Measurements from ENCODE around the gene FIG4.
"Not testable (repeated sequence)": the region's sequence is repeated elsewhere in the genome, so short reads cannot be mapped to it uniquely, and the experiment has no call there.

The FIG4 gene

DNA sequence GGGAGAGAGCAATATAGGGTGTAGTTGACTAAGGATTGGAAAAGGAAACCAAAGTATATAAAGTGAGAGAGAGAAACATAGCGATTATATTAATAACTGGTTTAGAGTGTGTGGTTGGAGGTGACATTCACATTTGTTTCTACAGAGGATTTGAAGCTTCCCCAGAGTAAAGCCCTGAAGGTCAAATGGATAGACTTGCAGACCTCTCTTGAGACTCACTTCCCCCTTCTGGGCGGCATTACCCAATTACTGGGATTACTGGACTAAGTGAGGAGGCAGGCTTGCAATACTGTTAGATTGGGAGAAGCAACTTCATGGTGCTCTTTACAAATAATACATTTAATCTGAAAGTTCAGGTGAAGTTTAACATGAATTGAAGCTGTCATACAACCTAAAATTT is 10.7 kb downstream of the FIG4 start:
- DNase-seq = no peak

DNA sequence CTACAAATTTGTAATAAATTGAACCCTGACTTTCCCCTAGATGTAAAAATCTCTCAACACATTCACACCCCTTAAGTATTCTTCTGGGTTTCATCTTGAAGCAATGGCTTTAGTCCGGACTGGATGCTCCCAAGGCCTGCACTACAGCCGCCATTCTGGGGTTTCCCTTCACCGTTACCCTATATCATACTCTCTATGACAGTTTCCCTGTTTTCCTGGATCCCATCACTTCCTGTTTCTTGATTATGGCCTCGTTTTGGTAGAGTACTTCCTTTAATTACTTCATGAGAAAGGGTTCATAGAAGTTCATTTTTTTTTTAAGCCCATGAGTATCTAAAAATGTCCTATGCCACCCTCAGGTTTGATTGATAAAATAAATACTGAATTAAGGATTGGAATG is 11.7 kb downstream of the FIG4 start:
- DNase-seq = no peak

DNA sequence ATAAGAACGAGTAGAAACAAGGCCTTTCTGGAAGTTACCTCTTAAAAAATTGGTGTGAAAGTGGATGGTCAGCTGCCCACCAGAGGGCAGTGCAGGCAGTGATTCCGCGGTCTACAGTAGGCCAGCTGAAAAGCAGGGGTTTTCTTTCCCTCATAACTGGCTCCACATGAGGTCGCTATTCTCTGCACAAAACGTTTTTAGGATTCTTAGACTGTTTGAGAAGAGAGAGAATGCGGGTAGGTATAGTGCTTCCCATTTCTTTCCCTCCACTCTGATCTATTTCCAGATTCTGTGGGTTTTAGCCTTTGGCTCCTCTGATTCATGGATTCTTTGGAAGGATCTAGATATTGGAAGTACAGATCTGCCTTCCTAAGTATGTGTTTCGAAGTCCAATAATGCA is 14.2 kb downstream of the FIG4 start:
- peak in 49 of 56 donors; percentile 17 to 89 (median 60) for DNase-seq

GRCh38 chr6:109706513-109706912 is 15.4 kb downstream of the FIG4 start:
- no peak for DNase-seq

- DNase-seq = not testable (repeated sequence)
These were observed 17.0 kb downstream of the FIG4 start for GRCh38 chr6:109708099-109708498.

DNA sequence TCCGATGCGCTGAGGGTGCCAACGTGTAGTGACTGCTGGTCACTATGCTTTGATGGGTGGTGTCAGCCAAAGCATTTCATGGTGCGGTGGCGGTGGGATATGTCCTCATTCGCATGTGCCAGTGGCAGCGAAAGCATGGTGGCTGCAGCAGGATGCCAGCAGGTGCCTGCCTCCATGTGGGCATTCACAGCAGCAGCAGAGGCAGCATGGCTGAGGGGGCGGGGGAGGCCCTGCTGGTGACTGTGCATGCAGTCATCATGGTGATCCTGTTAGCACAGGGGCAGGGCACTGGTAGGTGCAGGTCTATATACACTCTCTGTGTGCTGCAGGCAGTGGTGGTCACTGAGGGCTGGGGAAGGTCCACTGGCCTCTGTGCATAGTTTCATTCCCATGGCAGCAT is 22.0 kb downstream of the FIG4 start:
- no peak for DNase-seq

GRCh38 chr6:109714166-109714565 is 23.1 kb downstream of the FIG4 start:
- DNase-seq = no peak

- no peak for DNase-seq
These were observed 23.5 kb downstream of the FIG4 start for GRCh38 chr6:109714611-109715010.

DNA sequence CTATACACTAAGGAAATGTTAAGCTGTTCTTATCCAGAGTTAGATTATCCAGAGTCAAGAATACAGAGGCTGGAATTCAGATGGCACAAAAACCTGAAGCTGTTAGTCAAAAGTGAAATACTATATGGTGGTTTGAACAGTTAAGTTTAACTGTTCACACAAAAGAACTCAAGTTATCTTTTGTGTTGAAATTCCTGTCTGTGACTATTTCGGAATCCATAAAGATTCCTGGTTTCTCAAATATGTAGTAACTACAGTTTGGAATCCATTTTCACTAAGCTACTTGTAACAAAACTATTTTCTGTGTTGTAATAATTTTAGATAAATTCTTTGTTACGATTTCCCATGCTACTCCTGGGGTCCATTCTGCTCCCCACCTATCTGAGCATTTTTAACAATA is 24.5 kb downstream of the FIG4 start:
- DNase-seq = no peak

GRCh38 chr6:109717971-109718370 is 26.9 kb downstream of the FIG4 start:
- no peak for DNase-seq

GRCh38 chr6:109718991-109719390 is 27.9 kb downstream of the FIG4 start:
- no peak for DNase-seq

- no peak for DNase-seq
These were observed 29.2 kb downstream of the FIG4 start for GRCh38 chr6:109720311-109720710.

GRCh38 chr6:109722011-109722410 is 30.9 kb downstream of the FIG4 start:
- no peak for DNase-seq

- DNase-seq = no peak
These were observed 31.6 kb downstream of the FIG4 start for GRCh38 chr6:109722564-109723254.

GRCh38 chr6:109725250-109725649 is 34.2 kb downstream of the FIG4 start:
- not testable (repeated sequence) for DNase-seq

DNA sequence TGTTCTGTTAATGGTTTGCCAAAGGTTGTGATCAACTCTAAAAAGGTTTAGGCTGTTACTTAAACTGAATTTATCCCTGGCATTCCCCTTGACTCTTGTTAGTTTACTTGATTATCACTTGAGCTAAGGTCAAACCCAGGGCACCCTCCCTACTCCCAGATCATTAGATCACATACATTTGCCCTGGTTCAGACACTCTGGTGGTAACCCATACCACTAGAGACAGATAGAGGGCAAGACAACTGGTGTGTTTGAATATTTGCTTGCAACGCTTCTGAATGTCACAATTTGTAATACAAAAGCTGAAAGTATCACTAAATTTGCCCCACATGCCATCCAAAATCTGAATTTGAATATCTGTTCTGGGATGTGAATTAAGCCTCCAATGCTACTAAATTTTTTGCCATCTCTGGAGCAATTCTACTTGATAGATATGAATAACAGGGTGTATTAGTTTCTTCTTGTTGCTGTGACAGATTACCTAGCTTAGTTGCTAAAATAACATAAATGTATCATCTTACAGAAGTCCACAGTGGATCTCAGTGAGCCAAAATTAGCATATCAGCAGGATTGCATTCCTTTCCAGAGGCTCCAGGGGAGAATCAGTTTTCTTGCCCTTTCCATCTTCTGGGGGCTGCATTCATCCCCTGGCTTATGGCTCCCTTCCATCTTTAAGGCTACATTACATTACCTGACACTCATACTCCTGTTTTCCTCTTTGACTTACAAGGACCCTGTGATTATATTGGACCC is 45.4 kb downstream of the FIG4 start:
- DNase-seq = no peak

DNA sequence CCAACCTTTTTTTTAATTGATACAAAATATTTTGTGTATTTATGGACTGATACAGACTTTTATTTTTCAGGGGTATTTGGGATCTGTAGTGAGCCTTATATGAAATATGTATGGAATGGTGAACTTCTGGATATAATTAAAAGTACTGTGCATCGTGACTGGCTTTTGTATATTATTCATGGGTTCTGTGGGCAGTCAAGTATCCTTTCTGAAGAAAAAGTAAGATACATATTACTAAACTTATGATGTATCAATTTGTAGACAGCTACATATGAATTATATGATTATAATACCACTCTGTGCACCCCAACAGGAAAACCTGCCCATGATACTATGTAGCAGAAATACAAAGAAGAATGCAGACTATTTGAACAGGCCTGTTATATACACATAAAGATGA is 47.2 kb downstream of the FIG4 start:
- no peak for DNase-seq

GRCh38 chr6:109738667-109739066 is 47.6 kb downstream of the FIG4 start:
- DNase-seq = no peak

GRCh38 chr6:109739686-109740085 is 48.6 kb downstream of the FIG4 start:
- DNase-seq = no peak

DNA sequence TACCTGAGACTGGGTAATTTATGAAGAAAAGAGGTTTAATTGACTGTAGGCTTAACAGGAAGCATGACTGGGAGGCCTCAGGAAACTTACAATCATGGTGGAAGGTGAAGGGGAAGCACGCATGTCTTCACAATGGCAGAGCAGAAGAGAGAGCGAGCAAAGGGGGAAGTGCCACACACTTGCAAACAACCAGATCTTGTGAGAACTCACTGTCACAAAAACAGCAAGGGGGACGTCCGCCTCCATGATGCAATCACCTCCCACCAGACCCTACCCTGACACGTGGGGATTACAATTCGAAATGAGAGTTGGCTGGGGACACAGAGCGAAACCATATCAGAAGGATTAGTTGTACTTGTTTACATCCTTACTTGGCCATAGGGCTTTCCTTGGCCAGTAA is 49.7 kb downstream of the FIG4 start:
- no peak for DNase-seq

- DNase-seq = no peak
These were observed 52.6 kb downstream of the FIG4 start for GRCh38 chr6:109743739-109744138.

DNA sequence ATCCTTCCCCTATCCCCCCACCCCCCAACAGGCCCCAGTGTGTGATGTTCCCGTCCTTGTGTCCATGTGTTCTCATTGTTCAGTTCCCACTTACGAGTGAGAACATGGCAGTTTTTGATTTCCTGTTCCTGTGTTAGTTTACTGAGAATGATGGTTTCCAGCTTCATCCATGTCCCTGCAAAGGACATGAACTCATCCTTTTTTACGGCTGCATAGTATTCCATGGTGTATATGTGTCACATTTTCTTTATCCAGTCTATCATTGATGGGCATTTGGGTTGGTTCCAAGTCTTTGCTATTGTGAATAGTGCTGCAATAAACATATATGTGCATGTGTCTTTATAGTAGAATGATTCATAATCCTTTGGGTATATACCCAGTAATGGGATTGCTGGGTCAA is 53.7 kb downstream of the FIG4 start:
- not testable (repeated sequence) for DNase-seq

GRCh38 chr6:109747221-109747620 is 56.1 kb downstream of the FIG4 start:
- no peak for DNase-seq

Data from nucleus accumbens (tissue), 56 donors.